Right atrium auricular region (tissue), 2 donors: Measurements from ENCODE around the gene TRIOBP. TPM values are rescaled to one million over a fixed set of nuclear protein-coding genes. Genes with fewer than 3 reads are reported as not detected.

ENCODE experiments used
- DNase-seq: peaks from one replicate; pipeline ENCODE4 v3.0.0-alpha.2; 2019; ENCODE audit warnings: low spot score
- H3K27ac ChIP-seq, 2 donors: fragments of 200-600 bp; sonication (generic); 1 replicate in 1 of 2; 2 replicates in 1 of 2; pipeline ENCODE4 v1.5.1; 2016 to 2019
- H3K27me3 ChIP-seq, 2 donors: fragments of 200-600 bp; sonication (generic); one replicate each; pipeline versions ENCODE4 v1.5.1 to v1.6.0; 2017 to 2019
- H3K36me3 ChIP-seq: fragments of 200-600 bp; sonication (generic); one replicate; pipeline ENCODE4 v1.5.1; 2016
- H3K4me1 ChIP-seq, 2 donors: fragments of 200-600 bp; sonication (generic); one replicate each; pipeline versions ENCODE4 v1.5.1 to v1.6.0; 2017 to 2019
- H3K4me3 ChIP-seq, 2 donors: fragments of 200-600 bp; sonication (generic); 1 replicate in 1 of 2; 2 replicates in 1 of 2; pipeline ENCODE4 v1.5.1; 2017 to 2019; ENCODE audit warnings: mild to moderate bottlenecking in 1 of 2, moderate library complexity in 1 of 2
- H3K9me3 ChIP-seq, 2 donors: fragments of 200-600 bp; sonication (generic); one replicate each; pipeline ENCODE4 v1.5.1; 2019
- total RNA-seq, 2 donors: library from RNA; depleted of rRNA; stranded (reverse); fragments of >200 nt; gene quantifications; one replicate each; pipeline ENCODE4 v1.1.0, GENCODE V29; 2016
- TF ChIP-seq, protein P1 (sequence below), 2 donors: fragments of 200-600 bp; sonication (generic); IDR thresholded peaks; one replicate each; pipeline ENCODE4 v1.5.1; 2019; ENCODE audit warnings: antibody characterized with exemption in 2 of 2

TRIOBP gene
- total RNA-seq, 2 donors from 2014 or later, result 108 to 118 TPM

DNA sequence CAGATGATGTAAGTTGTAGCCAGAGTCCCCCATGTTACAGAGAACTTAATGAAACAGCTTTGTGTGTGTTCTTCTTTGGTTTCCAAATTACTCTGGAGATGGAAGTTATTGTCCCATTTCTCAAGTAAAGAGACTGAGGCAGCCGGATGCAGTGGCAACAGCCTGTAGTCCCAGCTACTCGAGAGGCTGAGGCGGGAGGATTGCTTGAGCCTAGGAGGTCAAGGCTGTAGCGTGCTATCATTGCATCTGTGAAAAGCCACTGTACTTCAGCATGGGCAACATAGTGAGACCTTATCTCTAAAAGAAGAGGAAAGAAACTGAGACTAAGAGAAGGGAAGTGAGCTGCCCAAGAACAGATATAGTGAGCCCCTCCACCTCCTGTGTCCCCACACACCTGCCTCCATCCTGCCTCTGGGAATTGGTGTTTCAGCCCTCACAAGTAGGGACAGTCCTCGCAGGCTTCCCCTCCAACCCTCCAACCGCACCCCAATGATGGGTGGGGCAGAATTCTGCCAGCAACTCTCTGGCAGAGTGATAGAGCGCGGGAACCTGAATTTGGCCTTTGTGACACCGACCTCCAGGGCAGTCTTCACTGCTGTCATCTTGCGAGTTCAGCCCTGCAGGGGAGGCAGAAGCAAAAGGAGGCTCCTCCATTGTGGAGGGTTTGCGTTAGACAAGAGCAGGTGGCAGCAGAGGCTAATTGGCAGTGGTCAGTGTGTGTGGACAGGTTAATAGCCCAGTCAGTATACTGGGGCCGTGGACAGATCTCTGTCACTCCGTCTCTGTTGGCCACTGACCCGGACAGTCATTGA is 36.7 kb upstream of the TRIOBP start:
- DNase-seq, result no peak
- Histone ChIP-seq H3K9me3 (no peaks in the 10 kb centered on the region), H3K4me3 (peak overlapping the region in 1 of 2 donors; percentile 63), H3K27ac (peak overlapping the region; percentile 73 to 81), H3K4me1 (peaks cover 0 to 58% of the 10 kb centered on the region in 2 donors), H3K36me3 (no peaks in the 10 kb centered on the region), H3K27me3 (no peaks in the 10 kb centered on the region)
- TF ChIP-seq, protein P1, sequence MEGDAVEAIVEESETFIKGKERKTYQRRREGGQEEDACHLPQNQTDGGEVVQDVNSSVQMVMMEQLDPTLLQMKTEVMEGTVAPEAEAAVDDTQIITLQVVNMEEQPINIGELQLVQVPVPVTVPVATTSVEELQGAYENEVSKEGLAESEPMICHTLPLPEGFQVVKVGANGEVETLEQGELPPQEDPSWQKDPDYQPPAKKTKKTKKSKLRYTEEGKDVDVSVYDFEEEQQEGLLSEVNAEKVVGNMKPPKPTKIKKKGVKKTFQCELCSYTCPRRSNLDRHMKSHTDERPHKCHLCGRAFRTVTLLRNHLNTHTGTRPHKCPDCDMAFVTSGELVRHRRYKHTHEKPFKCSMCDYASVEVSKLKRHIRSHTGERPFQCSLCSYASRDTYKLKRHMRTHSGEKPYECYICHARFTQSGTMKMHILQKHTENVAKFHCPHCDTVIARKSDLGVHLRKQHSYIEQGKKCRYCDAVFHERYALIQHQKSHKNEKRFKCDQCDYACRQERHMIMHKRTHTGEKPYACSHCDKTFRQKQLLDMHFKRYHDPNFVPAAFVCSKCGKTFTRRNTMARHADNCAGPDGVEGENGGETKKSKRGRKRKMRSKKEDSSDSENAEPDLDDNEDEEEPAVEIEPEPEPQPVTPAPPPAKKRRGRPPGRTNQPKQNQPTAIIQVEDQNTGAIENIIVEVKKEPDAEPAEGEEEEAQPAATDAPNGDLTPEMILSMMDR (IDR thresholded peaks at IDR 0.05), result no peak

DNA sequence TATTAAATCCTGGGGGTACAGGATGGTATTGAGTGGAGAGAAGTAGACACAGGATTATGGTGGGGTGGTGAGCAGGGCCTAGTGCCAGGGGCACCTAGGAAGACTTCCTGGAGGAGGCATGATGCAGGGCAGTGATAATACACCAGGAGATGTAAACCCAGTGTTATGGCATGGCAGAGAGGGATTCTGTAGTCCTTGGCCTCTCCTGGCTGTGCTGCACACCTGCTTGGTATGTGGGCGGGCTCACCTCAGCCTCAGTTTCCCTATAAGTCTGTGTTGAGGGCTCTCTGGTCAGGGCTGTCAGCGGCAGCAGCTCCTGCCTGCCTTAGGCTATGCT is 36.2 kb upstream of the TRIOBP start:
- DNase-seq, result no peak
- Histone ChIP-seq H3K4me3 (no peak overlapping the region), H3K27ac (peak overlapping the region; percentile 73 to 81), H3K27me3 (no peaks in the 10 kb centered on the region), H3K36me3 (peaks cover 3% of the 10 kb centered on the region), H3K9me3 (no peaks in the 10 kb centered on the region), H3K4me1 (peaks cover 0 to 64% of the 10 kb centered on the region in 2 donors)
- TF ChIP-seq, protein P1 (IDR thresholded peaks at IDR 0.05), result no peak

DNA sequence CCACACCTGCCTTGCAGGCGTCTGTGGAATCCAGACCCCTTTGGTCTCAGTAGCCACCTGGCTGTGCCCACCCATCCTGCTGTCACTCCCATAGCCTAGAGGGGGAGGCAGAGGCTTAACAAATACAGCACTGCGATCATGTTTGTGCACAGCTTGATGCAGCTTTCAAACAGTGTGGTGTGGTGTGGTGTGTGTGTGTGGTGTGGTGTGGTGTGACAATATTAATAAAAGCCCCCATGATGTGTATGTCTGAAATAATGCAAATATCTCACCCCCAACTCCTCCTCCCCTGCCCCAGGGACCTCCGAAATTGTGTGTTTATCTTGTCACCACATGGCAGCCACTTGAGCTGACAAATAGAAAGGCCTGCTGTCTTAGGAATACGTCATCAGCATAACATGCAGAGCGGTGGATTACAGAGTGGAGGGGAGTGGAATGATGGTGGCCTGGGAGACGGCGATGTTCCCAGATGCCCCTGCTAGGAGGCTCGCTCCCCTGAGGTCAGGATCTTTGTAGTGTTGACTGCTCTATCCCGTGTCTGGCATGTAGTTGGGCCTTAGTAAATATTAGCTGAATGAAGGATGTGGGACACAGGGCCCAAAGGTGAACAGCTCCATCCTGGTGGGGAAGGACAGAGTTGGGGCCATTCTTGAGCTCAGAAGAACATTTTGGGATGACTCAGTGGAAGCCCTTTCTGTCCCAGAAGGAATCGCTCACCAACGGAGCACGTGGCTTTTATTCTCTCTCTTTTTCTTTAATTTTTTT is 35.5 kb upstream of the TRIOBP start:
- DNase-seq, result no peak
- peak overlapping the region; percentile 73 to 81 for H3K27ac ChIP-seq
- TF ChIP-seq, protein P1 (IDR thresholded peaks at IDR 0.05), result peak; percentile 26 to 66
- H3K27me3 ChIP-seq, result no peaks in the 10 kb centered on the region
- H3K4me3 ChIP-seq, result no peak overlapping the region
- H3K4me1 ChIP-seq, result peaks cover 0 to 64% of the 10 kb centered on the region in 2 donors
- peaks cover 6% of the 10 kb centered on the region for H3K36me3 ChIP-seq
- no peaks in the 10 kb centered on the region for H3K9me3 ChIP-seq

DNA sequence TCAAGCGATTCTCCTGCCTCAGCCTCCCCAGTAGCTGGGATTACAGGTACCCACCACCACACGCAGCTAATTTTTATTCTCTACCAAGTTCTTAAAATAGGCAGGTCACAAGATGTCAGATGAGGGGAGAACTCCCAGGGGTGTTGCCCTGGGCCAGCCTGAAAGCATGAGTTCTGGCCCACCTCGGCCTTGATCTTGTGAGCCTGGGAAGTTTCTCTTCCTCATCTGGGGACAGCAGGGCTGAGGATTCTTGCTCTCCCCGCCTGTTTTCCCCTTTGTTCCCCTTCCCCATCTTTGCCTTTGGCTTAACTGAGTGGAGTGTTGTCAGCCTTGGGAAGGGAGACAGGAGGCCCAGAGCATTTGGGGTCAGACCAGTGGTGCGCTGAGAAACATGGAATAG is 34.8 kb upstream of the TRIOBP start:
- Histone ChIP-seq H3K4me3 (no peak overlapping the region), H3K27ac (peak overlapping the region; percentile 73 to 81), H3K9me3 (no peaks in the 10 kb centered on the region), H3K27me3 (no peaks in the 10 kb centered on the region), H3K36me3 (peaks cover 6% of the 10 kb centered on the region), H3K4me1 (peaks cover 0 to 64% of the 10 kb centered on the region in 2 donors)
- TF ChIP-seq, protein P1 (IDR thresholded peaks at IDR 0.05), result no peak
- DNase-seq, result no peak

GRCh38 chr22:37663521-37664140 is 33.2 kb upstream of the TRIOBP start:
- peak overlapping the region in 1 of 2 donors; percentile 38 for H3K27ac ChIP-seq
- peaks cover 0 to 57% of the 10 kb centered on the region in 2 donors for H3K4me1 ChIP-seq
- no peaks in the 10 kb centered on the region for H3K9me3 ChIP-seq
- peaks cover 6% of the 10 kb centered on the region for H3K36me3 ChIP-seq
- no peak overlapping the region for H3K4me3 ChIP-seq
- H3K27me3 ChIP-seq, result no peaks in the 10 kb centered on the region
- DNase-seq, result no peak
- TF ChIP-seq, protein P1 (IDR thresholded peaks at IDR 0.05), result no peak
